GM12875 (cell line): ENCODE data around the gene R3HDM1.

Experiments
- H3K4me3 ChIP-seq: one replicate; pipeline ENCODE4 v1.5.1; 2011; ENCODE audit warnings: low read depth, low read length, control low read depth
- CTCF ChIP-seq: IDR thresholded peaks from 2 replicates; pipeline ENCODE4 v1.5.1; 2011; ENCODE audit warnings: low read depth, mild to moderate bottlenecking, control low read depth, inconsistent platforms, low read length, moderate library complexity, borderline replicate concordance; ENCODE audit not compliant: insufficient read depth

Gene R3HDM1

GRCh38 chr2:135740206-135740605 lies 208.9 kb downstream of the R3HDM1 start:
- no peak overlapping the region for H3K4me3 ChIP-seq
- no peak for TF ChIP-seq CTCF

- TF ChIP-seq CTCF: no peak
- no peak overlapping the region for H3K4me3 ChIP-seq
Observed at GRCh38 chr2:135741043-135741394, 209.7 kb downstream of the R3HDM1 start.

- peak within 1 kb of the TSS; percentile 70 for H3K4me3 ChIP-seq
- peak; percentile 61; the same call in 1 of the 2 replicates for TF ChIP-seq CTCF
Observed at GRCh38 chr2:135741395-135742324, 210.4 kb downstream of the R3HDM1 start, which contains the start of gene UBXN4. UBXN4 (plus strand) TSS chr2:135741855; CDS start chr2:135741930, 75 bp downstream.

DNA sequence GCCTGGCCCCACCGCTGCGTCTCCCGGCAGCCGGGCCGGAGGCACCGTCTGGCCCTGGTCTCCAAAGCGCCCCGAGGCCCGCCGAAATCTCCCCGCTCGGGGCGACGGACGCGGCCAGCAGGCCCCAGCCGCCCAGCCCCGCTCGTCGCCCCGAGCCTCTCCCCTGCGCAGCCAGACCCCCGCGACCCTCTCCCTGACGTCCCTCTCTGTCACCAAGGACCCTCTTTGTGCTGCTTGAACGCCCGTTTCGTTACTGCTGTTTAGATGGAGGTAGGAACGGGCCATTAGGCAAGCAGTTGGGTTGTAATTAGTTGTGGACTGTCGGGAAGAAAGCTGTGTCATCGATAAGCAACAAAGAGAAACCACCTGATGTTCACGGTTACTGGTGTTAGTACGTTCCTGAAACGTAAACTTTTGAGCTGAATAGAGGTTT lies 211.1 kb downstream of the R3HDM1 start:
- peak overlapping the region; percentile 70 for H3K4me3 ChIP-seq
- TF ChIP-seq CTCF: no peak

- no peak for TF ChIP-seq CTCF
Observed at GRCh38 chr2:135743860-135744259, 212.6 kb downstream of the R3HDM1 start.

GRCh38 chr2:135744760-135745314 lies 213.6 kb downstream of the R3HDM1 start:
- no peak overlapping the region for H3K4me3 ChIP-seq

More at GRCh38 chr2:135743860-135744259, 212.6 kb downstream of the R3HDM1 start:
- H3K4me3 ChIP-seq: no peak overlapping the region

More at GRCh38 chr2:135744760-135745314, 213.6 kb downstream of the R3HDM1 start:
- peak; percentile 41; the same call in 1 of the 2 replicates for TF ChIP-seq CTCF
